Inflammatory macrophage treated with lipopolysaccharide for 4 hours (primary cell): ENCODE measurements around the gene EBF3.

Experiments used
- DNase-seq: peaks from one replicate; pipeline ENCODE4 v3.0.0-alpha.2; 2020

The EBF3 gene

GRCh38 chr10:129825826-129826225 lies 138.2 kb downstream of the EBF3 start:
- DNase-seq, result no peak

- no peak for DNase-seq
Measured at GRCh38 chr10:129825221-129825620, 138.9 kb downstream of the EBF3 start.

- no peak for DNase-seq
Measured at GRCh38 chr10:129820451-129820850, 143.6 kb downstream of the EBF3 start.

- no peak for DNase-seq
Measured at GRCh38 chr10:129816656-129817045, 147.4 kb downstream of the EBF3 start.

- no peak for DNase-seq
Measured at GRCh38 chr10:129815898-129816655, 148.0 kb downstream of the EBF3 start.

- DNase-seq, result no peak
Measured at GRCh38 chr10:129814681-129815646, 149.1 kb downstream of the EBF3 start.

- DNase-seq, result no peak
Measured at GRCh38 chr10:129812398-129812797, 151.7 kb downstream of the EBF3 start.

GRCh38 chr10:129811208-129811607 lies 152.9 kb downstream of the EBF3 start:
- DNase-seq, result no peak

GRCh38 chr10:129809841-129810240 lies 154.2 kb downstream of the EBF3 start:
- DNase-seq, result no peak

GRCh38 chr10:129809431-129809830 lies 154.6 kb downstream of the EBF3 start:
- DNase-seq, result no peak

GRCh38 chr10:129808092-129808983 lies 155.7 kb downstream of the EBF3 start:
- DNase-seq, result no peak

- DNase-seq, result no peak
Measured at GRCh38 chr10:129807211-129807610, 156.9 kb downstream of the EBF3 start.

- no peak for DNase-seq
Measured at GRCh38 chr10:129800796-129801340, 163.2 kb downstream of the EBF3 start.

- no peak for DNase-seq
Measured at GRCh38 chr10:129799942-129800341, 164.1 kb downstream of the EBF3 start.

- DNase-seq, result peak; percentile 5
Measured at GRCh38 chr10:129796710-129797420, 167.2 kb downstream of the EBF3 start.

GRCh38 chr10:129793996-129794395 lies 170.1 kb downstream of the EBF3 start:
- DNase-seq, result no peak

GRCh38 chr10:129793479-129793878 lies 170.6 kb downstream of the EBF3 start:
- DNase-seq, result no peak

GRCh38 chr10:129792864-129793263 lies 171.2 kb downstream of the EBF3 start:
- no peak for DNase-seq

GRCh38 chr10:129792141-129792540 lies 171.9 kb downstream of the EBF3 start:
- no peak for DNase-seq

GRCh38 chr10:129790715-129791446 lies 173.2 kb downstream of the EBF3 start:
- DNase-seq, result no peak

GRCh38 chr10:129788215-129788614 lies 175.9 kb downstream of the EBF3 start:
- DNase-seq, result no peak
